GM12878 (cell line): Measurements from ENCODE around the gene EI24. TPM values are rescaled to one million over a fixed set of nuclear protein-coding genes. Genes with fewer than 3 reads are reported as not detected.

Experiments used
- ATAC-seq: fragments of 200-7000 bp; cut with Tn5 transposase; 3 replicates; pipeline ENCODE4 v1.9.1; 2020; ENCODE audit warnings: mild to moderate bottlenecking, moderate library complexity
- BruUV-seq: library from RNA; stranded (reverse); fragments of 400-500 nt; replicated peaks from 2 replicates; lab custom pipeline; 2021; lab: Mats Ljungman, UMichigan
- CTCF ChIA-PET: fragments of 300-600 bp; sonication (Branson Sonifier 250); formaldehyde crosslinking; extraction: SDS; loops from one replicate; lab custom pipeline; 2021; ENCODE audit warnings: inconsistent platforms; lab: Yijun Ruan, JAX
- POLR2A ChIA-PET: fragments of 350-600 bp; formaldehyde crosslinking; extraction: SDS; loops from one replicate; lab custom pipeline; 2021; ENCODE audit warnings: inconsistent platforms; lab: Charles Lee
- RAD21 ChIA-PET: fragments of 300-600 bp; sonication (Branson Sonifier 250); formaldehyde crosslinking; loops from one replicate; lab custom pipeline; 2023; ENCODE audit warnings: antibody characterized with exemption; ENCODE audit not compliant: unreplicated experiment; lab: Charles Lee
- SMC1A ChIA-PET: fragments of 300-600 bp; sonication (Branson Sonifier 250); formaldehyde crosslinking; loops from one replicate; lab custom pipeline; 2023; ENCODE audit not compliant: unreplicated experiment, uncharacterized antibody; lab: Charles Lee
- DNase-seq: peaks from one replicate; pipeline ENCODE4 v3.0.0-alpha.2; 2011; ENCODE audit warnings: low read depth, low spot score
- FAIRE-seq: peaks from 3 replicates; lab custom pipeline; 2011; peaks lifted over from hg19 to GRCh38; lab: Jason Lieb, UNC
- H2AFZ ChIP-seq: 2 replicates; pipeline ENCODE4 v1.6.0; 2011; ENCODE audit warnings: low read depth, low read length, control low read depth; ENCODE audit not compliant: control insufficient read depth
- H3K27ac ChIP-seq: 2 replicates; pipeline ENCODE4 v1.5.1; 2011; ENCODE audit warnings: control low read depth; ENCODE audit not compliant: control insufficient read depth, insufficient read depth
- H3K27me3 ChIP-seq, 2 experiments: replicated peaks in 1 of 2; 2 replicates each; pipeline versions ENCODE4 v1.6.0 to v1.6.1; 2011; ENCODE audit warnings: low read length in 1 of 2; ENCODE audit not compliant: control insufficient read depth in 2 of 2, insufficient read depth in 2 of 2
- H3K36me3 ChIP-seq, 2 experiments: 2 replicates each; pipeline ENCODE4 v1.5.1; 2011; ENCODE audit warnings: low read length in 1 of 2; ENCODE audit not compliant: control insufficient read depth in 2 of 2, insufficient read depth in 2 of 2
- H3K4me1 ChIP-seq: 2 replicates; pipeline ENCODE4 v1.6.1; 2011; ENCODE audit warnings: mild to moderate bottlenecking, low read length, moderate library complexity, mixed read lengths; ENCODE audit not compliant: control insufficient read depth, insufficient read depth
- H3K4me2 ChIP-seq: 2 replicates; pipeline ENCODE4 v1.6.0; 2011; ENCODE audit warnings: control low read depth; ENCODE audit not compliant: control insufficient read depth, insufficient read depth
- H3K4me3 ChIP-seq: fragments of 200-600 bp; sonication (generic); 2 replicates; pipeline ENCODE4 v1.5.1; 2016
- H3K79me2 ChIP-seq: 2 replicates; pipeline ENCODE4 v1.6.0; 2011; ENCODE audit warnings: low read length; ENCODE audit not compliant: control insufficient read depth, insufficient read depth
- H3K9ac ChIP-seq: 2 replicates; pipeline ENCODE4 v1.8.0; 2011; ENCODE audit warnings: low read length, control low read depth, mixed read lengths; ENCODE audit not compliant: control insufficient read depth, insufficient read depth
- H3K9me3 ChIP-seq: replicated peaks from 3 replicates; pipeline ENCODE4 v1.5.1; 2011; ENCODE audit warnings: mild to moderate bottlenecking, low read length; ENCODE audit not compliant: control insufficient read depth, insufficient read depth
- H4K20me1 ChIP-seq: 2 replicates; pipeline ENCODE4 v1.6.0; 2011; ENCODE audit not compliant: control insufficient read depth, insufficient read depth
- NFIC ChIP-seq: IDR thresholded peaks from 2 replicates; pipeline ENCODE4 v1.6.1; 2012; ENCODE audit warnings: low read depth, mild to moderate bottlenecking, inconsistent platforms, low read length, moderate library complexity
- SUZ12 ChIP-seq: fragments of 200-600 bp; sonication (generic); IDR thresholded peaks from one replicate; pipeline ENCODE4 v1.6.1; 2018; ENCODE audit warnings: antibody characterized with exemption, mild to moderate bottlenecking; ENCODE audit not compliant: unreplicated experiment
- WGBS: methylation state at CpG from one replicate; pipeline ENCODE4 v1.1.6; 2016; ENCODE audit warnings: low lambda C conversion rate; ENCODE audit not compliant: insufficient replicate concordance, insufficient coverage; ENCODE audit errors: missing lambda C conversion rate; 5-methylcytosine and 5-hydroxymethylcytosine counted together
- in situ Hi-C: fragments of 300-500 bp; cut with MboI; formaldehyde crosslinking; loops from 9 replicates; pipeline ENCODE4 v1.14.3; 2018; ENCODE audit warnings: mixed read lengths
- intact Hi-C: fragments of 100-400 bp; cut with micrococcal nuclease; formaldehyde crosslinking; loops from one replicate; pipeline ENCODE4 v1.14.2; 2022; ENCODE audit not compliant: unreplicated experiment
- polyA plus RNA-seq, 11 experiments: library from polyadenylated mRNA; depleted of rRNA in 4 of 11; unstranded in 6 of 11; stranded (reverse) in 5 of 11; fragments of >200 nt; fragmentation: Nextera tagmentation in 4 of 11; fragmentation: Illumina TruSeq in 1 of 11; extraction: Ambion mirVana in 4 of 11; extraction: Trizol in 1 of 11; gene quantifications; 1 replicate in 1 of 11; 2 replicates in 10 of 11; pipeline versions ENCODE4 v1.2.1 to v1.2.3, GENCODE V29; 2011 to 2016; ENCODE audit warnings: inconsistent platforms in 2 of 11, missing spikeins in 2 of 11, low read depth in 1 of 11
- total RNA-seq, 4 experiments: library from RNA; depleted of rRNA in 3 of 4; stranded (reverse); fragments of >200 nt in 3 of 4; fragmentation: Illumina TruSeq in 1 of 4; extraction: Trizol in 1 of 4; gene quantifications; 2 replicates each; pipeline versions ENCODE4 v1.2.1 to v1.2.3, GENCODE V29; 2013 to 2021
- TF ChIP-seq, protein P1 (sequence below): IDR thresholded peaks from 2 replicates; pipeline ENCODE4 v1.6.1; 2011; ENCODE audit warnings: borderline replicate concordance, low read depth, mild to moderate bottlenecking, moderate library complexity, mixed read lengths, low read length; ENCODE audit not compliant: insufficient read depth; ENCODE audit errors: extremely low read length

Gene EI24
- total and polyA plus RNA-seq, 10 of the 15 experiments (the other 5 are each of a cell fraction or from before 2014, with no cell fraction given), result 20.3 to 127 (median 70.4) TPM

DNA sequence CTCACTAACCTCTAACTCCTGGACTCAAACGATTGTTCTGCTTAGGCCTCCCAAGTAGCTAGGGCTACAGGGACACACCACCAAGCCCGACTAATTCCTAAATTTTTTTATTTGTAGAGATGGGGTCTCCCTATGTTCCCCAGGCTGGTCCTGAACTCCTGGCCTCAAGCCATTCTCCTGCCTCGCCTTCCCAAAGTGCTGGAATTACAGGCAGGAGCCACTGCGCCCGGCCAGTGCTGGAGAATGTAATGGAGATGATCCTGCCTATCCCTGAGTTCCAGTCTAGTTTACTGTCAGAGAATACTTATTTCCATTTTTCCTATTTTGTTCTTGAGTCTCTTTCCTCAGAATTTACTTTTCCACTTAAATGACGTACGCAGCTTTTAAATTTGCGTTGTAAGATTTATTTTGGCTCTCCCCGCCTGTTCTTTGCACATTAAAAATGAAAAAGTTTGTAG lies 55.5 kb downstream of the EI24 start, which contains the start of gene CHEK1:
CHEK1 (plus strand) TSS at position 408 of the 458 bp plus-strand sequence. CDS start 1,606 bp downstream, outside the sequence.
- Histone ChIP-seq H4K20me1 (no peaks in the 10 kb centered on the region), H3K4me1 (peaks cover 7% of the 10 kb centered on the region; the same call in 1 of the 2 replicates), H3K27me3 (no peaks in the 10 kb centered on the region), H3K79me2 (peaks cover 29% of the 10 kb centered on the region), H2AFZ (peak within 1 kb of the TSS; percentile 95), H3K27ac (peak within 1 kb of the TSS; percentile 97), H3K9ac (peak within 1 kb of the TSS; percentile 97), H3K4me3 (peak within 1 kb of the TSS; percentile 81), H3K36me3 (peaks cover 2 to 15% of the 10 kb centered on the region in 2 experiments), H3K4me2 (peak within 1 kb of the TSS; percentile 97), H3K9me3 (no peaks in the 10 kb centered on the region)
- ATAC-seq (no peak), DNase-seq (no peak), FAIRE-seq (no peak)
- TF ChIP-seq, protein P1, sequence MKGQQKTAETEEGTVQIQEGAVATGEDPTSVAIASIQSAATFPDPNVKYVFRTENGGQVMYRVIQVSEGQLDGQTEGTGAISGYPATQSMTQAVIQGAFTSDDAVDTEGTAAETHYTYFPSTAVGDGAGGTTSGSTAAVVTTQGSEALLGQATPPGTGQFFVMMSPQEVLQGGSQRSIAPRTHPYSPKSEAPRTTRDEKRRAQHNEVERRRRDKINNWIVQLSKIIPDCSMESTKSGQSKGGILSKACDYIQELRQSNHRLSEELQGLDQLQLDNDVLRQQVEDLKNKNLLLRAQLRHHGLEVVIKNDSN, result no peak
- TF ChIP-seq SUZ12 (no peak), NFIC (no peak)
- no TSS peak for BruUV-seq
- in situ Hi-C loops, result no loop called here
- 54% methylated on average over 9 of the region's 9 CpGs for WGBS
- ChIA-PET SMC1A (interaction anchor here (1.2 to 2.4 kb wide), 7 partner anchors 31 to 569 kb away, joined by 3 to 10 read pairs (median 5); partner anchors contain the start of gene STT3A), RAD21 (interaction anchor here (0.8 to 1.9 kb wide), 6 partner anchors 8 to 265 kb away, joined by 3 to 5 read pairs (median 3); partner anchors contain the start of genes HYLS1 and STT3A), CTCF (interaction anchor here (1.1 to 1.4 kb wide), 3 partner anchors 31 to 263 kb away, joined by 3 to 4 read pairs (median 4); partner anchors contain the start of gene HYLS1), POLR2A (interaction anchor here (0.7 to 2.4 kb wide), 7 partner anchors 9 to 263 kb away, joined by 3 to 18 read pairs (median 4); partner anchors contain the start of genes HYLS1 and STT3A)
- intact Hi-C loops, result loop anchor here (1.0 to 2.0 kb wide), 2 partner anchors 32 to 55 kb away; partner anchors contain the start of genes EI24 and STT3A
